Measurements from ENCODE around the gene RAB11A. TPM values are rescaled to one million over a fixed set of nuclear protein-coding genes. Genes with fewer than 3 reads are reported as not detected.

RAB11A gene
- polyA plus RNA-seq, 1 experiment = 165 TPM

DNA sequence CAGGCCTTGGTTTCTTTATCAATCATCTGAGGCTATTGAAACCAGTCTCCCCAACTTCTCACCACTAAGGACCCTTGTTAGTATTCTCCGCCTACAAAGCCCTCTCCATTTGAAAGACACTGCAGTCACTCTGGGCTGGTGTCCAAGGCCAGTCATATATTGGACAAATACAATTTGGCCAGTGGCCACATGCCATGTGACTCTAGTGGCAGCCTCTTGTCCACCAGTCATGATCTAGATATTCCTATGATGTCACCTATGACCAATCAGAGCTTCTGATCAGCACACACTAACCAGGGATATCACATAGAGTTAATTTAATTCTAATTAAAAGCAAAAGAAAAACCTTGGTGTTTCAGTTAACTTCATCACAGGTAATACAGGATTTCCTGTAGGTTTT, 68.2 kb downstream of the RAB11A start:
- ChIA-PET POLR2A (no interaction called here), CTCF (interaction anchor here (1.7 to 2.9 kb wide), 2 partner anchors 16 to 20 kb away, joined by 6 to 13 read pairs; no protein-coding TSS in a partner anchor)
- no peak for DNase-seq (ENCODE audit: low read depth)
- H3K4me3 ChIP-seq (ENCODE audit: low read depth, low read length) = no peak overlapping the region
- H3K36me3 ChIP-seq (ENCODE audit: control insufficient read depth, insufficient read depth, low read length) = no peaks in the 10 kb centered on the region
- no peaks in the 10 kb centered on the region; the same call in 1 of the 2 replicates for H3K27me3 ChIP-seq (ENCODE audit: control insufficient read depth, insufficient read depth, low read length)
- no peak for TF ChIP-seq CTCF (IDR thresholded peaks at IDR 0.05; ENCODE audit: insufficient read depth, low read depth, low read length)

DNA sequence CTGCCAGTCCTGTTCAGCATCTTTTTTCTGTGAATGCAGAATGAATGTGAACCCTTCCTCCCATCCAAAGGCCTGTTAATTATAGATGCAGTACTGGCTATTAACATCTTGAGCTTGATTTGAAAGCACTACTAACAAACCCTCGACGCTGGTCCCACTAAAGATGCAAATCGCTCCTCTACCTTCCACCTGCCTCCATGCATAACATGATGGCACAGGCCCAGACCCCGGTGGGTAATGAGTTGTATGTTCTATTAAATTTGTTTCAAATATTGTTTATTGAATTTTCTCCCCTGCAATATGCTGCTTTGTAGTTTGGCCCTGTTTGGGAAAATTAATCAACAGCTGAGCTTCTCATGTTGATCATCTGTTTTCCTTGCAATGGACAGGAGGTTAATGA, 69.3 kb downstream of the RAB11A start:
- Histone ChIP-seq H3K4me3 (ENCODE audit: low read depth, low read length) (no peak overlapping the region), H3K36me3 (ENCODE audit: control insufficient read depth, insufficient read depth, low read length) (no peaks in the 10 kb centered on the region), H3K27me3 (ENCODE audit: control insufficient read depth, insufficient read depth, low read length) (no peaks in the 10 kb centered on the region)
- no peak for DNase-seq (ENCODE audit: low read depth)
- ChIA-PET POLR2A (no interaction called here), CTCF (interaction anchor here (2.9 kb wide), 1 partner anchor 22 kb away, joined by 13 read pairs; no protein-coding TSS in a partner anchor)
- no peak for TF ChIP-seq CTCF (IDR thresholded peaks at IDR 0.05; ENCODE audit: insufficient read depth, low read depth, low read length)

GRCh38 chr15:65939901-65940617, 70.8 kb downstream of the RAB11A start:
- TF ChIP-seq CTCF (IDR thresholded peaks at IDR 0.05; ENCODE audit: insufficient read depth, low read depth, low read length) = no peak
- Histone ChIP-seq H3K4me3 (ENCODE audit: low read depth, low read length) (no peak overlapping the region), H3K27me3 (ENCODE audit: control insufficient read depth, insufficient read depth, low read length) (no peaks in the 10 kb centered on the region), H3K36me3 (ENCODE audit: control insufficient read depth, insufficient read depth, low read length) (no peaks in the 10 kb centered on the region)
- ChIA-PET CTCF (interaction anchor here (0.7 to 2.9 kb wide), 3 partner anchors 9 to 23 kb away, joined by 3 to 13 read pairs (median 4); no protein-coding TSS in a partner anchor), POLR2A (interaction anchor here (0.6 kb wide), 1 partner anchor 38 kb away, joined by 3 read pairs; no protein-coding TSS in a partner anchor)
- peak; percentile 94 for DNase-seq (ENCODE audit: low read depth)

- no peak for DNase-seq (ENCODE audit: low read depth)
- TF ChIP-seq CTCF (IDR thresholded peaks at IDR 0.05; ENCODE audit: insufficient read depth, low read depth, low read length) = no peak
- no peaks in the 10 kb centered on the region for H3K27me3 ChIP-seq (ENCODE audit: control insufficient read depth, insufficient read depth, low read length)
- no peaks in the 10 kb centered on the region for H3K36me3 ChIP-seq (ENCODE audit: control insufficient read depth, insufficient read depth, low read length)
- CTCF ChIA-PET = interaction anchor here (1.3 to 2.9 kb wide), 2 partner anchors 9 to 23 kb away, joined by 4 to 13 read pairs; no protein-coding TSS in a partner anchor
- POLR2A ChIA-PET = no interaction called here
- no peak overlapping the region for H3K4me3 ChIP-seq (ENCODE audit: low read depth, low read length)
Measured at GRCh38 chr15:65940618-65940909, 71.3 kb downstream of the RAB11A start.

Small RNA genes within 50 kb of the gene (small RNA-seq; reads per million reads assigned to genes)
- gene RF00026 (ENCODE audit: insufficient read length, low read depth, low replicate concordance) = not detected

Other genes with a start within 250 kb of the RAB11A start
- 7.0 and 8.9 TPM in 2 replicates for gene SLC24A1, start 247.6 kb upstream of the RAB11A start, polyA plus RNA-seq (2011; rRNA removed)
- gene DENND4A, start 77.2 kb upstream of the RAB11A start, polyA plus RNA-seq (2011; rRNA removed) = 5.1 and 11.0 TPM in 2 replicates